ENCODE results near the gene FMOD.
"Not testable (repeated sequence)": the region's sequence is repeated elsewhere in the genome, so short reads cannot be mapped to it uniquely, and the experiment has no call there.

FMOD gene

GRCh38 chr1:203326830-203327683 is 23.9 kb downstream of the FMOD start:
- peak; percentile 92 for DNase-seq (ENCODE audit: low spot score)

- peak; percentile 80 for DNase-seq (ENCODE audit: low spot score)
Measured at GRCh38 chr1:203325418-203326091, 25.4 kb downstream of the FMOD start.

- no peak for DNase-seq (ENCODE audit: low spot score)
Measured at GRCh38 chr1:203325026-203325417, 25.9 kb downstream of the FMOD start.

- DNase-seq (ENCODE audit: low spot score), result peak; percentile 66
Measured at GRCh38 chr1:203324105-203325025, 26.6 kb downstream of the FMOD start.

- DNase-seq (ENCODE audit: low spot score), result no peak
Measured at GRCh38 chr1:203323587-203323986, 27.3 kb downstream of the FMOD start.

GRCh38 chr1:203322500-203323179 is 28.3 kb downstream of the FMOD start:
- no peak for DNase-seq (ENCODE audit: low spot score)

GRCh38 chr1:203321273-203322052 is 29.5 kb downstream of the FMOD start:
- no peak for DNase-seq (ENCODE audit: low spot score)

GRCh38 chr1:203320591-203321272 is 30.2 kb downstream of the FMOD start:
- DNase-seq (ENCODE audit: low spot score), result no peak

- DNase-seq (ENCODE audit: low spot score), result no peak
Measured at GRCh38 chr1:203318229-203318517, 32.7 kb downstream of the FMOD start.

- DNase-seq (ENCODE audit: low spot score), result no peak
Measured at GRCh38 chr1:203317429-203318228, 33.3 kb downstream of the FMOD start.

- DNase-seq (ENCODE audit: low spot score), result no peak
Measured at GRCh38 chr1:203316626-203317093, 34.3 kb downstream of the FMOD start.

- not testable (repeated sequence) for DNase-seq (ENCODE audit: low spot score)
Measured at GRCh38 chr1:203314025-203314759, 36.7 kb downstream of the FMOD start.

- DNase-seq (ENCODE audit: low spot score), result no peak
Measured at GRCh38 chr1:203311368-203312301, 39.3 kb downstream of the FMOD start.

- no peak for DNase-seq (ENCODE audit: low spot score)
Measured at GRCh38 chr1:203308923-203309331, 42.0 kb downstream of the FMOD start.

GRCh38 chr1:203308328-203308922 is 42.5 kb downstream of the FMOD start:
- no peak for DNase-seq (ENCODE audit: low spot score)

GRCh38 chr1:203307641-203308126 is 43.2 kb downstream of the FMOD start:
- no peak for DNase-seq (ENCODE audit: low spot score)

- DNase-seq (ENCODE audit: low spot score), result peak; percentile 62
Measured at GRCh38 chr1:203306965-203307541, 43.9 kb downstream of the FMOD start.
